Colonic mucosa (tissue), 4 donors: ENCODE results near the gene IMMP2L. TPM values are rescaled to one million over a fixed set of nuclear protein-coding genes. Genes with fewer than 3 reads are reported as not detected.

Experiments
- DNase-seq: peaks from one replicate; pipeline ENCODE4 v3.0.0-alpha.2; 2020
- H3K27ac ChIP-seq: fragments of 200-600 bp; one replicate; pipeline ENCODE4 v1.8.0; 2021
- H3K27me3 ChIP-seq: fragments of 200-600 bp; one replicate; pipeline ENCODE4 v1.8.0; 2021
- H3K36me3 ChIP-seq: fragments of 200-600 bp; one replicate; pipeline ENCODE4 v1.8.0; 2021
- H3K4me1 ChIP-seq: fragments of 200-600 bp; one replicate; pipeline ENCODE4 v1.8.0; 2021; ENCODE audit warnings: mild to moderate bottlenecking
- H3K4me3 ChIP-seq: fragments of 200-600 bp; one replicate; pipeline ENCODE4 v1.8.0; 2021
- H3K9ac ChIP-seq, 2 donors: one replicate each; pipeline ENCODE4 v1.7.0; 2013; ENCODE audit warnings: control low read depth in 2 of 2, low read depth in 2 of 2, low read length in 2 of 2
- H3K9me3 ChIP-seq: fragments of 200-600 bp; one replicate; pipeline ENCODE4 v1.8.0; 2021
- intact Hi-C: fragments of 100-400 bp; cut with DNase I; formaldehyde crosslinking; loops from one replicate; pipeline ENCODE4 v1.14.1; 2022
- total RNA-seq, 2 donors: library from RNA; stranded (reverse); fragmentation: NEBNext Ultra II Directional in 1 of 2; extraction: Animal tissue kit (Norgen Biotek cat#: 25700) in 1 of 2; gene quantifications; one replicate each; pipeline ENCODE4 v1.2.1, GENCODE V29; 2021
- TF ChIP-seq, protein P1 (sequence below): fragments of 200-600 bp; IDR thresholded peaks from one replicate; pipeline ENCODE4 v1.8.0; 2022; ENCODE audit warnings: antibody characterized with exemption, mild to moderate bottlenecking
- donor health status: healthy.
- donor health status: DM: no; HTN: no; CAD: no.
- donor health status: DM: no; HTN: no; CAD: no.

Gene IMMP2L
- total RNA-seq, 2 donors from 2014 or later = 13.4 to 15.4 TPM

DNA sequence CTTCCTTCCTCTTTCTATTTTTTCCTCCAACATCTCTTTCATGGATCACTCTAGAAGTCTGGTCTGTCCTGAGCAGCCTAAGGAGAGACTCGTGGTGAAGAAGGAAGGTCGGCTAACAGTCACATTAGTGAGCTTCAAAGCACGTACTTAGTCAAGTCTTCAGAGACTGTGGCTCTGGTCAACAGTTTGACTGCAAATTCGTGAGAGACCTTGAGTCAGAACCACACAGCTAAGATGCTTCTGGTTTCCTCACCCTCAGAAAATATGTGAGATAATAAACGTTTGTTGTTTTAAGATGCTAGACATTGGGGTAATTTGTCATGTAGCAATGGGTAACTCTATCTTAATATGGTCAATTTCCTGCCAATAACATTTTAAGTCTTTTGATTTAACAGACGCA lies 597.5 kb downstream of the IMMP2L start:
- intact Hi-C loops = no loop called here
- H3K9ac ChIP-seq = no peak overlapping the region

DNA sequence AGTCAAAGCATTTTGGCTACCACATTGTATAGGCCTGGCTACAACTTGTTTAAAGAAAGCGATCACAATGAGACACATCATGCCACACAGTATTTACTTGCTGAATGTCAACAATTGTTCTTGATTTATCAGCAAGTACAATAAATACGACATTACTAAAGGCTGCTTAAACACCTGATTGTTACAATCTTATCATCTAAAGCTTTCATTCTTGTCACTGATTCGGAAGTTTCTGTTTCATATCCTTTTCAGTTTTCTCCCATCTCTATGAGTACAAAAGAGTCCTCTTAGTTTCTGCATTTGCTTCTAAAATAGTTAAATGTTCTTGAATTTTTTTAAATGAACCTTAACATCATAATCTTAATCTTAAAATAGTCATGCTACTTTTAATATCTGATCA lies 599.5 kb downstream of the IMMP2L start:
- H3K27me3 ChIP-seq = no peaks in the 10 kb centered on the region
- H3K9ac ChIP-seq = no peak overlapping the region
- no peaks in the 10 kb centered on the region for H3K36me3 ChIP-seq
- no peak overlapping the region for H3K27ac ChIP-seq
- no peaks in the 10 kb centered on the region for H3K4me1 ChIP-seq
- no peak overlapping the region for H3K4me3 ChIP-seq
- intact Hi-C loops = no loop called here
- no peaks in the 10 kb centered on the region for H3K9me3 ChIP-seq
- no peak for DNase-seq
- TF ChIP-seq, protein P1, sequence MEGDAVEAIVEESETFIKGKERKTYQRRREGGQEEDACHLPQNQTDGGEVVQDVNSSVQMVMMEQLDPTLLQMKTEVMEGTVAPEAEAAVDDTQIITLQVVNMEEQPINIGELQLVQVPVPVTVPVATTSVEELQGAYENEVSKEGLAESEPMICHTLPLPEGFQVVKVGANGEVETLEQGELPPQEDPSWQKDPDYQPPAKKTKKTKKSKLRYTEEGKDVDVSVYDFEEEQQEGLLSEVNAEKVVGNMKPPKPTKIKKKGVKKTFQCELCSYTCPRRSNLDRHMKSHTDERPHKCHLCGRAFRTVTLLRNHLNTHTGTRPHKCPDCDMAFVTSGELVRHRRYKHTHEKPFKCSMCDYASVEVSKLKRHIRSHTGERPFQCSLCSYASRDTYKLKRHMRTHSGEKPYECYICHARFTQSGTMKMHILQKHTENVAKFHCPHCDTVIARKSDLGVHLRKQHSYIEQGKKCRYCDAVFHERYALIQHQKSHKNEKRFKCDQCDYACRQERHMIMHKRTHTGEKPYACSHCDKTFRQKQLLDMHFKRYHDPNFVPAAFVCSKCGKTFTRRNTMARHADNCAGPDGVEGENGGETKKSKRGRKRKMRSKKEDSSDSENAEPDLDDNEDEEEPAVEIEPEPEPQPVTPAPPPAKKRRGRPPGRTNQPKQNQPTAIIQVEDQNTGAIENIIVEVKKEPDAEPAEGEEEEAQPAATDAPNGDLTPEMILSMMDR = no peak

More for the DNA sequence above, 597.5 kb downstream of the IMMP2L start:
- H3K4me3 ChIP-seq = no peak overlapping the region
- no peaks in the 10 kb centered on the region for H3K9me3 ChIP-seq
- no peaks in the 10 kb centered on the region for H3K36me3 ChIP-seq
- TF ChIP-seq, protein P1 = no peak
- DNase-seq = no peak
- H3K27me3 ChIP-seq = no peaks in the 10 kb centered on the region
- no peak overlapping the region for H3K27ac ChIP-seq
- no peaks in the 10 kb centered on the region for H3K4me1 ChIP-seq

DNA sequence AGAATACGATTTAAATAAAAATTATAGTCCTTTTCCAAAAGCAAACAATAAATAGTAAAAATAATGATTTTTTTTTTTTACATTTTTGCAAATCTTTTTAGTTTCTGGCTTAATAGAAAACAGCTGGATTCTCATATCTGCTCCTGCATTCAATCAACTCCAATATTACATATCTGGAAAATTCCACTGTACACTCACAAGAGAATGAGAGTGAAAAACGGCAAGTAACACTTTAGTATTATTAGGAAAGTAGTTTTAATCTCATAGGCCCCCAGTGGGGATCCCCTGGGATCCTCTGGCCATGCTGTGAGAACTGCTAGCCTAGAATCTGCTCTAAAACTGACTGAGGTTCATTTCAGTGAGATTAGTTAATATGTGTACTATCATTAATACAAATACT lies 599.9 kb downstream of the IMMP2L start:
- intact Hi-C loops = no loop called here
- H3K36me3 ChIP-seq = no peaks in the 10 kb centered on the region
- TF ChIP-seq, protein P1 = no peak
- no peaks in the 10 kb centered on the region for H3K4me1 ChIP-seq
- H3K9me3 ChIP-seq = no peaks in the 10 kb centered on the region
- no peak overlapping the region for H3K27ac ChIP-seq
- no peak overlapping the region for H3K9ac ChIP-seq
- no peaks in the 10 kb centered on the region for H3K27me3 ChIP-seq
- no peak overlapping the region for H3K4me3 ChIP-seq
- DNase-seq = no peak

DNA sequence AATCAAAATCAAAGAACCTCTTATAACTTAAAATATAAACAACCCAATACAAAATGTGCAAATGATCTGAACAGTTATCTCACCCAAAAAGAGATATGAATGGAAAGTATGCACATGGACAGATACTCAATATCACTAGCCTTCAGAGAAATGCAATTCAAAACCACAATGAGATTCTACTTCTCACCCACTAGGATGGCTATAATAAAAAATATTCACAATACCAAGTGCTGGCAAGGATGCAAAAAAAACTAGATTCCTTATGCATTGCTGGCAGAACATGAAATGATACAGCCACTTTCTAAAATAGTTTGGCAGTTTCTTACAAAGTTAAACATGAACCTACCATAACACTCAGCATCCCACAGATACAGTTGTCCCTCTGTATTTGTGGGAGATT lies 601.5 kb downstream of the IMMP2L start:
- H3K9ac ChIP-seq = no peak overlapping the region
- H3K27ac ChIP-seq = no peak overlapping the region
- intact Hi-C loops = no loop called here
- H3K4me1 ChIP-seq = no peaks in the 10 kb centered on the region
- H3K4me3 ChIP-seq = no peak overlapping the region
- TF ChIP-seq, protein P1 = no peak
- no peaks in the 10 kb centered on the region for H3K27me3 ChIP-seq
- DNase-seq = no peak
- no peaks in the 10 kb centered on the region for H3K9me3 ChIP-seq
- no peaks in the 10 kb centered on the region for H3K36me3 ChIP-seq

DNA sequence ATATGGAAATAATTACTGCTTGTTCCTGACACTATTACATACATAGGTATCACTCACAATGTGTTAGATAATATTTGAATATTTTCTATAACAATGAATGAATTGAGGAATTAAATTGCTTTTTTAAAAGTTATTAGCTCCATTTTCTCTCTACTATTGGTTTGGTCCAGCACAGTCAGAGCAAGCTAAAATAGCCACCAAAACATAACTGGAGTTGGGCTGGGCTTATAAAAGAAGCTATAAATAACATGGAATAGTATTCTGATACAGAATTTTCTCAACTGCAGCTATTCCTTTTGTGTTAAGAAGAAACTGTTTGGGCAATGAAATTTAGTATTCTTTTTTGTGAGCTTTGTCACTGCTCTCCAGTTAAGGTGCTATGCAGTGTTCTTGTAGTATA lies 614.0 kb downstream of the IMMP2L start:
- Histone ChIP-seq H3K4me1 (no peaks in the 10 kb centered on the region), H3K27ac (no peak overlapping the region), H3K9ac (no peak overlapping the region), H3K9me3 (no peaks in the 10 kb centered on the region), H3K27me3 (no peaks in the 10 kb centered on the region), H3K36me3 (no peaks in the 10 kb centered on the region), H3K4me3 (no peak overlapping the region)
- intact Hi-C loops = no loop called here
- TF ChIP-seq, protein P1 = no peak
- DNase-seq = no peak

DNA sequence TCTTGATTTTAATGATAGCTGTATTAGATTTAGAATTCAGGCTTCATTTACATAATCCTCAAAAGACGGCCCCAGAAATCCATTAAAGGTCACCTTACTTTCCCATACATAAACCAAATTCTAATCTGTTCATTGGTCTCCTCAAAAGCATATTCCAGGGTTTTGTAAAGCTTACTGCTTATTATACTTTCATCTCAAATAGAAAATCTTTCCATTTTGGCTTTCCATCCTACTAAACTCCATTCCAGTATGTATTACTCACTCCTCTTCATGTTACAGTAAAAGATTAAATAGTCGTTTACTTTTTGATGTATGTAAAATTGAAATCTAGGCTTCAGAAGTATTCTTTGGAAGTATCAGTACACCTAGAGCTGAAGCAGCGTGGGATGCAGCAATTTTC lies 614.9 kb downstream of the IMMP2L start:
- Histone ChIP-seq H3K4me3 (no peak overlapping the region), H3K9ac (no peak overlapping the region), H3K36me3 (no peaks in the 10 kb centered on the region), H3K27me3 (no peaks in the 10 kb centered on the region), H3K27ac (no peak overlapping the region), H3K9me3 (no peaks in the 10 kb centered on the region), H3K4me1 (no peaks in the 10 kb centered on the region)
- TF ChIP-seq, protein P1 = no peak
- intact Hi-C loops = no loop called here
- DNase-seq = no peak
